ENCODE results near the gene HIF1AN. TPM values are rescaled to one million over a fixed set of nuclear protein-coding genes. Genes with fewer than 3 reads are reported as not detected.
A peak's percentile ranks its signal among the peaks of the same experiment; 100 is the strongest.

Gene HIF1AN
- total RNA-seq, 2 donors from 2014 or later, result 53.3 to 60.2 TPM

DNA sequence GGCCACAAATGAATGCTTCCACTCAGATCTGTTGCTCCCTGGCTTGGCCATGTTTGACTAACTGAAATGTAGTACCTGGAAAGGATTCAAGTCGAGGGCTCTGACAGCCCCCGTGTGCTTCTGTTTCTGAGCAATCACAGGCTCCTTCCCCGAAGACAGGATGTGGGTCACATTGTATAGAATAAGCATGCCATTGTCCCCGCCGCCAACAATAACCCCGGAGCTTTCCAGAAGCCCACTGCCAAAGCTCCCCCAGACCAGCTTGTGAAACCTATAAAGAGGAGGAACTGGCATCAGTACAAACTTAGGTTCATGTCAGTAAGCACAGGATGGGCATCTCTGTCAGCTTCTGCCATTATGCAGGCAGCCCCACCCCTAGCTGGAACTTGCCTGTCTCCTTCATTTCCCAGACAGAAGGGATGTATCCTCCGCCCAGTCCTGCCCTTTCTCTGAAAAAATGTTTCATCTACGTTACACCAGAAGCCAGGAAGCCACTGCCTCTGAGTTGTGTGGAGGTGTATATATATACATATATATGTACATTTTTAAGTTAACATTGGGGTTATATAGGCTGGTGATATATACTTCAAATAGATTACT, 26.4 kb upstream of the HIF1AN start:
- Mint-ChIP-seq H3K4me1 (peaks cover 44% of the 10 kb centered on the region), H3K9me3 (no peaks in the 10 kb centered on the region), H3K36me3 (ENCODE audit: low read depth) (peaks cover 71% of the 10 kb centered on the region), H3K27ac (peak overlapping the region; percentile 86), H3K4me3 (peak overlapping the region; percentile 74), H3K27me3 (no peaks in the 10 kb centered on the region)
- peak; percentile 53 for ATAC-seq (replicated peaks)

DNA sequence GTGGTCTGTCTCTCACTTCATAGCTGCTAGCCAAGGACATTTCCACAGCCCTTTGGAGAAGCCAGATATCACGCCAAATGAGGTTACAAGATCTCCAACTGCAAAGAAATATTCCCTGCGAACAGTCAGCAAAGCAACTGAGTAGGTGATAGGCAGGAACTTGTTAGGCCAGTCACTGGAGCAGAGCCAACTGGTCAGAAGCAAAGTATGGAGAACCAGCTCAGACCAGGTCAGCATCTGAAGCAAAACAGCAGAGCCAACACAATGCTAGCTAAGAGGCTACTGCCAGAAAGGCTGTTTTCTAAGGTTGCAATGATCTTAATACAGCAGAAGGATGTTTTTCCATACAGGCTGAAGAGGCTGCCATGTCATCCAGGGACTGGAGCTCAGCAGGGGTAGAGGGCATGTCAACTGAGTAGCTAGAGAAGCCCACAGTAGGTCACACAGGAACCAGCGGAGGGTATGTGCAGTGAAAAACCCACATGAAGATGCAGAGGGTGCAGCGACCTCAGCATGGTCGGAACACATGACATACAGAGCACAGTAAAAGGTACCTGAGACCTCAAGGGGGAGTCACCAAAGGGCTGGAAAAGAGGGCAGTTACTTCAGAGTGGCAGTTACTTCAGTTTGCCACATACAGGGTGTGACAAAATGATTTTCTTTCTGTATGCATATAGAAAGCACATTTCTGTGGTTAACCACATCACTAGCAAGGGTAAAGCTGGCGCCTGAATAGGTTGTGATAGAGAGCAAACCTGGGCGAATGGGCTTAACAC, 25.0 kb upstream of the HIF1AN start:
- H3K4me3 Mint-ChIP-seq, result peak overlapping the region; percentile 74
- H3K27ac Mint-ChIP-seq, result peak overlapping the region; percentile 86
- H3K36me3 Mint-ChIP-seq (ENCODE audit: low read depth), result peaks cover 68% of the 10 kb centered on the region
- no peaks in the 10 kb centered on the region for H3K27me3 Mint-ChIP-seq
- H3K9me3 Mint-ChIP-seq, result no peaks in the 10 kb centered on the region
- peak; percentile 79 for ATAC-seq (replicated peaks)
- H3K4me1 Mint-ChIP-seq, result peaks cover 39% of the 10 kb centered on the region

DNA sequence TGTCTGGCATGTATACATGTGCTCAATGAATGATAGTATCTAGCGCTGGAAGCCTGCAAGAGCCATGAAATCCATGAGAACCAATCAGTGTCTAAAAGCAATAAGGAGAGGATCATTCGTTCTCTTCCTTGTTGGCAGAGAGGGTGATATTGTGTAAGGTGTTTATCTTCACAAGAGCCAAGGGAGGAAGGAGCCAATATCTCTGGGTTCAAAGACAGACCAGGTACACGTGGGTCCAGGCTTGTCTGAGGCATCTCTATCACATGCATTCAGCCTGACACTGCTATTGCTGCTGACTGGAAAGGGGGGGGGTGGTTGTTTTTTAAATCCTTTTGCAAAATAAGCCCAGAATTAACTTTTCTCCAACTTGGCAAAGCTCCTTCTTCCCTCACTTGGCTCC, 20.1 kb upstream of the HIF1AN start:
- no peaks in the 10 kb centered on the region for H3K27me3 Mint-ChIP-seq
- no peak overlapping the region for H3K4me3 Mint-ChIP-seq
- no peak for ATAC-seq (replicated peaks)
- peaks cover 22% of the 10 kb centered on the region for H3K4me1 Mint-ChIP-seq
- peak overlapping the region; percentile 47 for H3K27ac Mint-ChIP-seq
- no peaks in the 10 kb centered on the region for H3K9me3 Mint-ChIP-seq
- H3K36me3 Mint-ChIP-seq (ENCODE audit: low read depth), result peaks cover 69% of the 10 kb centered on the region

DNA sequence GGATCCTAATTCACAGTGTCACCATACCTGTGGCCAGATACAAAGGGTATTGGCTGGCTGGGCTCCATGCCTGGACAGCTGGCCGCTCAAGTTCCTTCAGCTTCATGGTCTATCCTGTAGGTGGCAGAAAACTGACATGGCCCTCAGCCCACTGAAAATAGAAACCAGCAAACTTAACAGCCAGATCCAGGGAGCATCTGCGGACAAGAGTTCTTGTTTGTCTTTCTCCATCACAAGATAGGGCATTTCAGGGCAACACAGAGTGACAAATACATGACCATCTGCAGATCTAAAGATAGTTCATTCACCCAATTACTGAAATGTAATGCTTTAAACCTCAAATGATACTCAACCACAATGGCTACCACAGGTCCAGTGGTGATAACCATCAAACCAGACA, 18.9 kb upstream of the HIF1AN start:
- peaks cover 14% of the 10 kb centered on the region for H3K4me1 Mint-ChIP-seq
- no peak overlapping the region for H3K4me3 Mint-ChIP-seq
- H3K9me3 Mint-ChIP-seq, result no peaks in the 10 kb centered on the region
- no peaks in the 10 kb centered on the region for H3K27me3 Mint-ChIP-seq
- peaks cover 68% of the 10 kb centered on the region for H3K36me3 Mint-ChIP-seq (ENCODE audit: low read depth)
- no peak for ATAC-seq (replicated peaks)
- no peak overlapping the region for H3K27ac Mint-ChIP-seq

DNA sequence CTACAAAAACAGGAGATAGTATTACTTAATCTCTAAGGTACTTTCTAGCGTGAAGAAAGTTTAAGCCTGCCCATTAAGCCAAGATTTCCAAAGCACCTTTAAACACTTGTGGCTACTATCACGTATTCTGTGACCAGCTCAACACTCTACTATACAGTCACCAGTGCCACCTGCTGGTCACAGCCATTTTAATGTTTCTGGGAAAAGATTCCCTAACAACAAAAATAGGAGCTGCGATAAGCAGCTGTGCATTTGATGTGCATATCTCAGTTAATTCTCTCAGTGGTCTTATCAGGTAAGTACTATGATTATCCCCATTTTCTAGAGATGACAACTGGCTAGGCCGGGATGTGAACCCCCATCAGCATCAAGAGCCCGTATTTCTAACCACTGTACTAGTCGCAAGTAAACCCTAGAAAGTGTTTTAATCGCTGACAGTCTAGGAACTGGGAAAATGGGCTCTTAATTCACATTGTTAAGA, 16.9 kb upstream of the HIF1AN start:
- Mint-ChIP-seq H3K4me3 (peak overlapping the region; percentile 22), H3K36me3 (ENCODE audit: low read depth) (peaks cover 81% of the 10 kb centered on the region), H3K9me3 (no peaks in the 10 kb centered on the region), H3K27ac (peak overlapping the region; percentile 79), H3K4me1 (peaks cover 14% of the 10 kb centered on the region), H3K27me3 (no peaks in the 10 kb centered on the region)
- peak; percentile 84 for ATAC-seq (replicated peaks)

DNA sequence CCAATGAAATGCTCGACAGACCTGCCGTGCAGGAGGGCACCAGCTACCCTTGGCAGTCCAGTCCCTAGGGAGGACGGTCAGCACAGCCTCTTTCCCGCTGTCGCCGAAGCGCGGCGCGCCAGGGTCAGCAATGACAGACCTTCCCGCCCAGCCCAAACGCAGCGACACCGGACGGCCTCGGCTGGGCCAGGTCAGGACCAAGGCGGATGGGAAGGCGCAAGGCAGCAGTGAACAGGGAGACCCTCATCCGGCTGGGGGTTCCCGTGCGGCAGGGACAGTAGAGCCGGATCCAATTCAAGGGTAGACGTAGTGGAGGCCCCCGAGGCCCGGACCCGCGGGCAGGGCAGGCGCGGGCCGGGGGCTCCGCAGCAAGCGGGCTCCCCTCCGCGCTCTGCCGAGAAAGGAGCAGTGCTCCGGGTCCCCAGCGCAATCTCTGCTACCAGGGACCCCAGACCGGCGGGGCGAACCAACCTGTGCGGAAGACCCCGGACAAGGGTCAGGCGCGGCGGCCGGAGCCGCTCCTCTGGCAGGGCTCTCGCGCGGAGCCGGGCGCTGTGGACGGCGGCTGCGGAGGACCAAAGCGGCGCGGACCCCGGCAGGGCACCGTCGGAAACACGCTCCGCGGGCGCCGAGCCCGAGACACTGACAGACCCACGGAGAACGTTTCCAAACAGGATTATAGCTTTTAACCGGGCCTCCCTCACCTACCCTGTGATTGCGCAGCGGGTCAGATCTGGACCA, 16.3 kb upstream of the HIF1AN start, which contains the start of gene SEC31B:
SEC31B (minus strand) TSS at position 551 of the 741 bp plus-strand sequence. CDS start 2,909 bp downstream, outside the sequence.
- H3K36me3 Mint-ChIP-seq (ENCODE audit: low read depth), result peaks cover 81% of the 10 kb centered on the region
- no peaks in the 10 kb centered on the region for H3K9me3 Mint-ChIP-seq
- no peak for ATAC-seq (replicated peaks)
- H3K27ac Mint-ChIP-seq, result peak within 1 kb of the TSS; percentile 79
- H3K4me3 Mint-ChIP-seq, result peak within 1 kb of the TSS; percentile 22
- H3K27me3 Mint-ChIP-seq, result no peaks in the 10 kb centered on the region
- H3K4me1 Mint-ChIP-seq, result peaks cover 14% of the 10 kb centered on the region

DNA sequence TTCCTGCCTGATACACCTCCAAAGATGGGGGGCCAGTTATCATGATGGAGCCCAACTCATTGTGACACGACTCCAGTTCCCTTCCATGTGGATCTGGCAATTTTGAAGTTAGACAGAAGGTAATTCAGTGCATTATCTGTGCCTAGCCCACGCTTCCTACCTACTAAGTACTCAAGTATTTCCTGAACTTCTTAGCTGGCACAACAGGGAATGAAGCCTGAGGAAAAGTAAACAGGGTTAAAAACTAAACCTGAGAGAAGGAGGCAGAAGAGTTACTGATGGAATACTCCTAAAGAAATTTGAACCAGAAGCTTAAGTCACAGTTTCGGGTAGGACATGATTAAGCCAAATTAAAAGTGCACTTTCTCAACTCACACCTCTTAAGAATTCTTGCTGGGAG, 14.9 kb upstream of the HIF1AN start:
- H3K27me3 Mint-ChIP-seq, result no peaks in the 10 kb centered on the region
- no peaks in the 10 kb centered on the region for H3K9me3 Mint-ChIP-seq
- H3K4me3 Mint-ChIP-seq, result no peak overlapping the region
- H3K27ac Mint-ChIP-seq, result no peak overlapping the region
- H3K4me1 Mint-ChIP-seq, result peaks cover 16% of the 10 kb centered on the region
- H3K36me3 Mint-ChIP-seq (ENCODE audit: low read depth), result peaks cover 84% of the 10 kb centered on the region
- no peak for ATAC-seq (replicated peaks)

DNA sequence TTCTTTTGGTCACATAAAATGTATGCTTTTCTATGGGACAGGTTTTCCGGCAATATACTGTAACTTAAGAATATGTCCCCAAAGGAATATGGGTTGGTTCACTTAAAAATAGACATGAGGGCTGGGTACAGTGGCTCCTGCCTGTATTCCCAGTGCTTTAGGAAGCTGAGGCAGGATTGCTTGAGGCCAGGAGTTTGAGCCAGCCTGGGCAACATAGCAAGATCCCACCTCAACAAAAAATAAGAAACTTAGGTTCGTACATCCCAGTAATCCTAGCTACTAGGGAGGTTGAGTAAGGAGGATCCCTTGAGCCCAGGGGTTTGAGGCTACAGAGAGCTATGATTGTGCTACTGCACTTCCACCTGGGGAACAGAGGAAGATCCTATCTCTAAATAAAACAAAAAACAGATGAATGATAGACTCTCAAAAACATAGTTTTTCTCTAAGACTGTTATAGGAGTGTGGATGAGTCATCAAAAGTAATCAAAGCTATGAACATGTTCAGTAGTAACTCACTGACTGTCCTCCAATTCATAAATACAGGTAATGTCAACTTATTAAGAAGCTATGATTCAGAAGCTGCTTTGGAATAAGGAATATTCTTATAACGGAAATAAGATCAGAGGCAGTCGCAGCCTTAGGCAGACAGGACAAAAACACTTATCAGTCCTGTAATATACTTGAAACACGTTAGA, 13.5 kb upstream of the HIF1AN start:
- Mint-ChIP-seq H3K27ac (peak overlapping the region; percentile 33), H3K9me3 (no peaks in the 10 kb centered on the region)

DNA sequence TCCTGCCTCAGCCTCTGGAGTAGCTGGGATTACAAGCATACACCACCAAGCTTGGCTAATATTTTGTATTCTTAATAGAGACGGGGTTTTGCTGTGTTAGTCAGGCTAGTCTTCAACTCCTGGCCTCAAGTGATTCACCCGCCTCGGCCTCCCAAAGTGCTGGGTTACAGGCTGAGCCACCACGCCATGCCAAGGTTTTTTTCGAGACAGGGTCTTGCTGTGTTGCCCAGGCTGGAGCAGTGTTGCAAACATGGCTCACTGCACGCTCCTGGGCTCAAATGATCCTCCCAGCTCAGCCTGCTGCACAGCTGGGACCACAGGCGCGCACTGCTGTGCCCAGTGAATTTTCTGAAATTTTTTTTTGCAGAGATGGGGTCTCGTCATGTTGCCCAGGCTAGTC, 12.8 kb upstream of the HIF1AN start:
- peaks cover 17% of the 10 kb centered on the region for H3K4me1 Mint-ChIP-seq
- no peaks in the 10 kb centered on the region for H3K9me3 Mint-ChIP-seq
- no peaks in the 10 kb centered on the region for H3K27me3 Mint-ChIP-seq
- peaks cover 85% of the 10 kb centered on the region for H3K36me3 Mint-ChIP-seq (ENCODE audit: low read depth)
- H3K4me3 Mint-ChIP-seq, result no peak overlapping the region
- H3K27ac Mint-ChIP-seq, result no peak overlapping the region
- no peak for ATAC-seq (replicated peaks)

More for the DNA sequence above, 13.5 kb upstream of the HIF1AN start:
- no peak overlapping the region for H3K4me3 Mint-ChIP-seq
- H3K4me1 Mint-ChIP-seq, result peaks cover 21% of the 10 kb centered on the region
- H3K27me3 Mint-ChIP-seq, result no peaks in the 10 kb centered on the region
- ATAC-seq (replicated peaks), result no peak
- H3K36me3 Mint-ChIP-seq (ENCODE audit: low read depth), result peaks cover 85% of the 10 kb centered on the region

DNA sequence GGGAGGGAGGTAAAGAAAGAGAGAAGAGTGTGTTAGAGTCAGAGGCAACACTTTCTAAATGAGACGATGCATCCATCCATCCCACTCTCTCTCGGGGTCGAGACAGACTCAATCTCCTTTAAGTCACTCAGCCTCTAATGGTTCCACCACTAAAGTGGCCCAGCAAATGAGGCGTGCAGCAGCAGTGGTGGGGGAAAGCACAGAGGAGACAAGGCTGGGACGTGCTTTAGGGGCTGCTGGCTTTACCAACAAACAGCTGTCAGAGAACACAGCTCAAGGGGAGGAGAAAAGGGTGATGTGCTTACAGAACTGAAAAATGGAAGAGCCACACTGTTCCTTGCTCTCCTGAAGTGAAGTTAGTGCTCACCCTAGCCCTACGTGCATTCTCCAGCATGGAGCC, 11.5 kb upstream of the HIF1AN start:
- Mint-ChIP-seq H3K4me3 (no peak overlapping the region), H3K27me3 (no peaks in the 10 kb centered on the region), H3K36me3 (ENCODE audit: low read depth) (peaks cover 85% of the 10 kb centered on the region), H3K27ac (no peak overlapping the region), H3K9me3 (no peaks in the 10 kb centered on the region), H3K4me1 (peaks cover 7% of the 10 kb centered on the region)
- no peak for ATAC-seq (replicated peaks)

DNA sequence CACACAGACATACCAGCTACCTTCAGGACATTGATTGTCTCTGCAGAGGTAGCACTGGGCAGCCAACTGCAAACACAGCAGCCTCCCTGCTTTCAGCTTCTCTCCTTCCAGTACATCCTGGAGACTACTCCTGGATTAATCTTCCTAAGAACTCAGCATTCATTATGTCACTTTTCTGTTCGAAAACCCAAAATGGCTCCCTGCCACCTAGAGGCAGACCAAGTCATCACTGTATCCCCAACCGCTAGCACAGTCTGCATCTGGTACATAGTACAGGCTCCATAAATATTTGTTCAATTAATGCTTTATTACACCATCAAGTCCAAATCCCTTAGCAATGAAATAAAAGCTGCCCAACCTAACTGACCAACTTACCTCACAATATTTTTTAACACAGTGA, 11.1 kb upstream of the HIF1AN start:
- no peak overlapping the region for H3K27ac Mint-ChIP-seq
- H3K36me3 Mint-ChIP-seq (ENCODE audit: low read depth), result peaks cover 87% of the 10 kb centered on the region
- ATAC-seq (replicated peaks), result no peak
- no peaks in the 10 kb centered on the region for H3K9me3 Mint-ChIP-seq
- no peaks in the 10 kb centered on the region for H3K27me3 Mint-ChIP-seq
- H3K4me3 Mint-ChIP-seq, result no peak overlapping the region
- H3K4me1 Mint-ChIP-seq, result peaks cover 7% of the 10 kb centered on the region

DNA sequence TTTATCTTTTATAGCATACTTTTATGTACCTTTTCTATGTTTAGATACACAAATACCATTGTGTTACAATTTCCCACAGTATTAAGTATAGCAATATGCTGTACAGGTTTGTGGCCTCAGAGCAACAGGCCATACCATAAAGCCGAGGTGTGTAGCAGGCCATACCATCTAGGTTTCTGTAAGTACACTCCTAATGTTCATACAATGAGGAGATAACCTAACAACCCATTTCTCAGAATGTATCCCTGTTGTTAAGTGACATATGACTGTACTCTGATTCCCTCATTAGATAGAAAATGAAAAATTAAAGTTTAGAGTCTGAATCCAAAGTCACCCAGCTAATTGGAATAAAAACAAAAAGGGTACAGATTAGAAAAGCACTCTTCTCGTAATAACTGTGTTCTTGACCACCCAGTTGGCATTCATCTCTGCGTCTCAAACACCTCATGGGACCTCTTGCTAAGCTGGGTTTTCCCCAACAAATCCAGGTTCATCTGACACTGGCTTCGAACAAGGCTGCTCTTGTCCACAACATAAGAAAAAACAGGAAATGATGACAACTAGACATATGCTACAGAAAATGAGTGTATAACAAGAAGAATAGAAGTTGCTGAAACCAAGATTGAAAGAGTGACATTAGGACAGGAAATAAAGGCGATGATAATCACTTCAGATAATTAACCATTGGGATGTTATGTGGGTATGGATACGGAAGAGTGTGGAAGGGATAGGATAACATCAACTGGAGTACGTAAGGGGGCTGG, 7.4 kb upstream of the HIF1AN start:
- H3K9me3 Mint-ChIP-seq, result no peaks in the 10 kb centered on the region
- peak overlapping the region; percentile 94 for H3K27ac Mint-ChIP-seq
- no peaks in the 10 kb centered on the region for H3K27me3 Mint-ChIP-seq
- peak overlapping the region; percentile 85 for H3K4me3 Mint-ChIP-seq
- peaks cover 69% of the 10 kb centered on the region for H3K36me3 Mint-ChIP-seq (ENCODE audit: low read depth)
- peak; percentile 75 for ATAC-seq (replicated peaks)
- H3K4me1 Mint-ChIP-seq, result peaks cover 17% of the 10 kb centered on the region

DNA sequence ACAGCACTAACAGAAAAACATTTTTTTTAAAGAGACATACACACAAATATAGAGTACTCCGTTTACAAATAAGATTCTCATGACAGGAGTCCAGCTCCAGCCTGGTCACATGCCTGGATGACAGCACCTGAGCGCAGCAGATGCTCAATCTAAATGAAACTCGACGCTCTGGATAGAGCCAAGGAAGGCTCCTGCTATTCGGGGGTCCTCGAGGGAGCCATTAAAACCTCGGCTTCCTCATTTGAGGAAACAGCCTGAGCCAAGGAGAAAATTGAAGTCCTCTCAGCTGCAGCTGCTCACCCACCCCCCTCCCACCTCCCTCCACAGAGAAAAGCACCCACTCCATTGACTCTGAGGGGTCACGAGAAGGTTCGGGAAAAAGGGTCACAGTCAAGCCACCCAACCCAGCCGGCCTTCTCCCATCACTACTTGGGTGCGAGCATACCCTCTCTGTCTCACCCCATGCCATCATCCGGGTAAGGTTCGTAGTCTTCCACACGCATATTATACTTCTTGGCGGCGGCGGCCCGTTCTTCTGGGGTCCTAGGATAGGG, 6.7 kb upstream of the HIF1AN start:
- H3K27me3 Mint-ChIP-seq, result no peaks in the 10 kb centered on the region
- no peaks in the 10 kb centered on the region for H3K9me3 Mint-ChIP-seq
- peaks cover 62% of the 10 kb centered on the region for H3K36me3 Mint-ChIP-seq (ENCODE audit: low read depth)
- peak overlapping the region; percentile 94 for H3K27ac Mint-ChIP-seq
- peak overlapping the region; percentile 85 for H3K4me3 Mint-ChIP-seq
- ATAC-seq (replicated peaks), result peak; percentile 12
- peaks cover 17% of the 10 kb centered on the region for H3K4me1 Mint-ChIP-seq
